Suprapubic skin (tissue), 4 donors: ENCODE data around the gene ADGRD1. TPM values are rescaled to one million over a fixed set of nuclear protein-coding genes. Genes with fewer than 3 reads are reported as not detected.

Source experiments
- DNase-seq, 2 donors: peaks; one replicate each; pipeline ENCODE4 v3.0.0-alpha.2; 2019; ENCODE audit warnings: low spot score in 2 of 2
- H3K27ac ChIP-seq: fragments of 200-600 bp; sonication (generic); one replicate; pipeline ENCODE4 v1.5.1; 2019
- H3K27me3 ChIP-seq: fragments of 200-600 bp; sonication (generic); one replicate; pipeline ENCODE4 v1.5.1; 2019
- H3K36me3 ChIP-seq: fragments of 200-600 bp; sonication (generic); one replicate; pipeline ENCODE4 v1.5.1; 2019
- H3K4me1 ChIP-seq: fragments of 200-600 bp; sonication (generic); one replicate; pipeline ENCODE4 v1.5.1; 2019
- H3K4me3 ChIP-seq: fragments of 200-600 bp; sonication (generic); one replicate; pipeline ENCODE4 v1.5.1; 2019; ENCODE audit warnings: mild to moderate bottlenecking
- H3K9me3 ChIP-seq: fragments of 200-600 bp; sonication (generic); one replicate; pipeline ENCODE4 v1.5.1; 2019
- CTCF ChIP-seq, 2 donors: fragments of 200-600 bp in 1 of 2; fragments of 450-650 bp in 1 of 2; sonication (generic) in 1 of 2; IDR thresholded peaks; one replicate each; pipeline ENCODE4 v1.5.1; 2016 to 2019; ENCODE audit warnings: antibody characterized with exemption in 2 of 2, mild to moderate bottlenecking in 1 of 2, moderate library complexity in 1 of 2
- EP300 ChIP-seq: sonication (generic); formaldehyde crosslinking; IDR thresholded peaks from one replicate; pipeline ENCODE4 v1.6.1; 2017; ENCODE audit warnings: antibody characterized with exemption
- POLR2A ChIP-seq, 2 donors: fragments of 450-650 bp; IDR thresholded peaks; one replicate each; pipeline ENCODE4 v1.6.1; 2017; ENCODE audit warnings: antibody characterized with exemption in 2 of 2, mild to moderate bottlenecking in 2 of 2, moderate library complexity in 2 of 2
- POLR2AphosphoS5 ChIP-seq, 3 donors: sonication (generic); formaldehyde crosslinking; IDR thresholded peaks; one replicate each; pipeline ENCODE4 v1.6.1; 2017; ENCODE audit warnings: antibody characterized with exemption in 3 of 3
- WGBS: methylation state at CpG from one replicate; pipeline ENCODE4 v1.1.5; 2018; 5-methylcytosine and 5-hydroxymethylcytosine counted together
- total RNA-seq, 4 donors: library from RNA; depleted of rRNA; stranded (reverse); fragments of >200 nt; gene quantifications; one replicate each; pipeline ENCODE4 v1.1.0, GENCODE V29; 2016

Gene ADGRD1
- total RNA-seq, 4 donors from 2014 or later, result 4.2 to 12.4 (median 10.4) TPM

GRCh38 chr12:130965214-130965613 lies 11.5 kb downstream of the ADGRD1 start:
- no peaks in the 10 kb centered on the region for H3K27me3 ChIP-seq
- H3K27ac ChIP-seq, result no peak overlapping the region
- no peaks in the 10 kb centered on the region for H3K9me3 ChIP-seq
- no peak for DNase-seq
- TF ChIP-seq CTCF (IDR thresholded peaks at IDR 0.05) (no peak), EP300 (no peak), POLR2AphosphoS5 (IDR thresholded peaks at IDR 0.05) (no peak), POLR2A (IDR thresholded peaks at IDR 0.05) (no peak)
- peaks cover 5% of the 10 kb centered on the region for H3K4me1 ChIP-seq
- no peaks in the 10 kb centered on the region for H3K36me3 ChIP-seq
- 68% methylated on average over 6 of the region's 6 CpGs for WGBS
- H3K4me3 ChIP-seq, result no peak overlapping the region

GRCh38 chr12:130965668-130966067 lies 12.0 kb downstream of the ADGRD1 start:
- TF ChIP-seq CTCF (IDR thresholded peaks at IDR 0.05), result no peak
- TF ChIP-seq POLR2A (IDR thresholded peaks at IDR 0.05), result no peak
- no peak for TF ChIP-seq POLR2AphosphoS5 (IDR thresholded peaks at IDR 0.05)
- no peak for TF ChIP-seq EP300
- 81% methylated on average over 2 of the region's 2 CpGs for WGBS
- Histone ChIP-seq H3K27ac (no peak overlapping the region), H3K27me3 (no peaks in the 10 kb centered on the region), H3K36me3 (no peaks in the 10 kb centered on the region), H3K9me3 (no peaks in the 10 kb centered on the region), H3K4me3 (no peak overlapping the region), H3K4me1 (peaks cover 5% of the 10 kb centered on the region)
- DNase-seq, result no peak

GRCh38 chr12:130966443-130967030 lies 12.8 kb downstream of the ADGRD1 start:
- no peak for DNase-seq
- no peaks in the 10 kb centered on the region for H3K27me3 ChIP-seq
- H3K36me3 ChIP-seq, result peaks cover 2% of the 10 kb centered on the region
- no peak overlapping the region for H3K4me3 ChIP-seq
- WGBS, result 90% methylated on average over 15 of the region's 15 CpGs
- no peak overlapping the region for H3K27ac ChIP-seq
- H3K9me3 ChIP-seq, result no peaks in the 10 kb centered on the region
- peaks cover 5% of the 10 kb centered on the region for H3K4me1 ChIP-seq
- TF ChIP-seq CTCF (IDR thresholded peaks at IDR 0.05) (no peak), POLR2A (IDR thresholded peaks at IDR 0.05) (no peak), POLR2AphosphoS5 (IDR thresholded peaks at IDR 0.05) (no peak), EP300 (no peak)

GRCh38 chr12:130967636-130968035 lies 13.9 kb downstream of the ADGRD1 start:
- Histone ChIP-seq H3K27ac (no peak overlapping the region), H3K36me3 (peaks cover 3% of the 10 kb centered on the region), H3K4me3 (no peak overlapping the region), H3K9me3 (no peaks in the 10 kb centered on the region), H3K27me3 (no peaks in the 10 kb centered on the region), H3K4me1 (no peaks in the 10 kb centered on the region)
- 76% methylated on average over 7 of the region's 16 CpGs for WGBS
- no peak for TF ChIP-seq EP300
- TF ChIP-seq POLR2AphosphoS5 (IDR thresholded peaks at IDR 0.05), result no peak
- no peak for TF ChIP-seq POLR2A (IDR thresholded peaks at IDR 0.05)
- no peak for TF ChIP-seq CTCF (IDR thresholded peaks at IDR 0.05)
- peak in 1 of 2 donors; percentile 65 for DNase-seq

GRCh38 chr12:130968611-130969010 lies 14.9 kb downstream of the ADGRD1 start:
- Histone ChIP-seq H3K4me1 (no peaks in the 10 kb centered on the region), H3K27ac (no peak overlapping the region), H3K4me3 (no peak overlapping the region), H3K27me3 (no peaks in the 10 kb centered on the region), H3K9me3 (no peaks in the 10 kb centered on the region), H3K36me3 (peaks cover 3% of the 10 kb centered on the region)
- TF ChIP-seq EP300 (no peak), POLR2A (IDR thresholded peaks at IDR 0.05) (no peak), POLR2AphosphoS5 (IDR thresholded peaks at IDR 0.05) (no peak), CTCF (IDR thresholded peaks at IDR 0.05) (no peak)
- peak in 1 of 2 donors; percentile 47 for DNase-seq
- WGBS, result 93% methylated on average over 7 of the region's 7 CpGs
